ENCODE measurements around the gene ATXN1L.
A peak's percentile ranks its signal among the peaks of the same experiment; 100 is the strongest.

The ATXN1L gene

DNA sequence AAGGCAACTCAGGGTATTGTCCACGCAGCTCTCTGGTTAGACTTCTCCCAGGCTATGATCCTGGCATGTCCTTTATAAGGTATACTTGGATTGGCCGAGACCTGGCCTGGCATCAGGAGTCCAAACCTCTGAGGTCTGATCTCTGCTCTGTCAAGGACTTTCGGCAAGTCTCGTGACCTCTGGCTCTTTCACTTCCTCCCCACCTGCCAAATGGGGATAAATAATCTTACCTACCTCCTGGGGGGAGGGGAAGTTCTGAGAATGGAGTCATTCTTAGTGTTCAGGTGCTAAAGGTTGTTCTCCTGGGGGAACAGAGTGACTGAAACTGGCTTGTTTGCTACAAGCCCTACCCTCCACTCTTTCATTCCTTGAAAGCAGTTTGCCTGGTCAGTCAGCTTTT, 7.6 kb downstream of the ATXN1L start:
- no peak overlapping the region for H3K27ac ChIP-seq (replicated peaks; ENCODE audit: low read length)
- no peak overlapping the region for H2BK5ac ChIP-seq (ENCODE audit: low read length)
- H3K4me2 ChIP-seq (ENCODE audit: insufficient read depth, low read length, poor library complexity, severe bottlenecking): no peak overlapping the region
- WGBS, 2 donors (ENCODE audit: extremely low coverage in 2 of 2, insufficient read length in 2 of 2, insufficient replicate concordance in 1 of 2): no CpG with 5 or more reads among the region's 4 CpGs
- H3K9ac ChIP-seq (ENCODE audit: low read depth, low read length, poor library complexity): no peak overlapping the region
- no peak overlapping the region for H2AFZ ChIP-seq (ENCODE audit: low read length)
- no peak for DNase-seq (ENCODE audit: low spot score)
- no peak overlapping the region for H4K8ac ChIP-seq (ENCODE audit: low read depth, low read length)
- H3K23ac ChIP-seq (ENCODE audit: low read depth, low read length, poor library complexity): no peak overlapping the region
- no peaks in the 10 kb centered on the region for H3K27me3 ChIP-seq (ENCODE audit: control insufficient read depth in 3 of 3, insufficient read depth in 3 of 3, low read depth in 1 of 3, low read length in 3 of 3)
- H3K14ac ChIP-seq (ENCODE audit: low read length): no peak overlapping the region
- H3K4me1 ChIP-seq (ENCODE audit: control insufficient read depth in 2 of 2, insufficient read depth in 1 of 2, low read depth in 1 of 2, low read length in 2 of 2): no peaks in the 10 kb centered on the region
- no peak overlapping the region for H2AK5ac ChIP-seq (ENCODE audit: low read depth, low read length)
- no peak overlapping the region for H3K4me3 ChIP-seq (ENCODE audit: low read length in 2 of 2)
- no peak overlapping the region for H3K18ac ChIP-seq (ENCODE audit: low read length)
- no peaks in the 10 kb centered on the region for H3K79me1 ChIP-seq (ENCODE audit: low read depth, low read length)
- peaks cover 27 to 99% of the 10 kb centered on the region in 2 donors for H3K36me3 ChIP-seq (replicated peaks in 1 of 2; ENCODE audit: control insufficient read depth in 2 of 2, insufficient read depth in 2 of 2, low read length in 2 of 2)
- no peak overlapping the region for H2BK15ac ChIP-seq (ENCODE audit: low read length)
- no peak overlapping the region for H2BK12ac ChIP-seq (ENCODE audit: low read length)
- H4K91ac ChIP-seq (ENCODE audit: low read depth, low read length, poor library complexity): no peak overlapping the region
- H2BK120ac ChIP-seq (ENCODE audit: low read depth, low read length): no peak overlapping the region
- no peaks in the 10 kb centered on the region for H3K9me3 ChIP-seq (replicated peaks in 1 of 2; ENCODE audit: control insufficient read depth in 2 of 2, insufficient read depth in 1 of 2, low read depth in 1 of 2, low read length in 2 of 2)
- no peak overlapping the region for H3K4ac ChIP-seq (ENCODE audit: low read length)

DNA sequence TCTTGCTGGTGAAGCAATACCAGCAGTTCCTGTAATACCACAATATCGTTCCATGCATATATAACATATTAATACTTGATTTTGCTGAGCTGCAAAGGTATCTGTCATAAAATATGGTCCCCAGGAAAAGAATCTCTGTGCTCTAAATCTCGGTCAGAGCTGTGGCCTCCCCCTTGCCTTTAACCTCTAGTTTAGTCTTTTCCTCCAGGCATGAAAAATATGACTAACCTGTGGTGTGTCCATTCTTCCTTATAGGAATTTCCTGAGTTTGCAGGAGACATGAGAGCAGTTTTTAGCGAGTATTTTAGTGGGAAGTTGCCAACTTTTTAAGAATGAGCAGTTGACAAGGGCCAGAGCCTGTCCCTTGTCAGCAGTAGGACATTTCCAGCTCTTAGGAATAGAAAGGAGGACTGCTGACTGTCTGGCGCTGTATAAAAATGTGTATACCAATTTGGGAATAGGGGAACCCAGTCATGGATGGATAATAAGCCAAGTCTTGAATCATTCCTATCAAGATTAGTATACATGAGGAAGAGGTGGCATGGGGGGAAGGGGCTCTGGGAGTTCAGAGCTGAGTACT, 8.7 kb downstream of the ATXN1L start:
- Histone ChIP-seq H2AFZ (ENCODE audit: low read length) (no peak overlapping the region), H2AK5ac (ENCODE audit: low read depth, low read length) (no peak overlapping the region), H3K23ac (ENCODE audit: low read depth, low read length, poor library complexity) (no peak overlapping the region), H3K4me1 (ENCODE audit: control insufficient read depth in 2 of 2, insufficient read depth in 1 of 2, low read depth in 1 of 2, low read length in 2 of 2) (no peaks in the 10 kb centered on the region), H2BK5ac (ENCODE audit: low read length) (no peak overlapping the region), H2BK12ac (ENCODE audit: low read length) (no peak overlapping the region), H3K14ac (ENCODE audit: low read length) (no peak overlapping the region), H2BK15ac (ENCODE audit: low read length) (no peak overlapping the region), H4K91ac (ENCODE audit: low read depth, low read length, poor library complexity) (no peak overlapping the region), H3K4me2 (ENCODE audit: insufficient read depth, low read length, poor library complexity, severe bottlenecking) (no peak overlapping the region), H3K9me3 (replicated peaks in 1 of 2; ENCODE audit: control insufficient read depth in 2 of 2, insufficient read depth in 1 of 2, low read depth in 1 of 2, low read length in 2 of 2) (no peaks in the 10 kb centered on the region), H2BK120ac (ENCODE audit: low read depth, low read length) (no peak overlapping the region), H3K4ac (ENCODE audit: low read length) (no peak overlapping the region), H3K36me3 (replicated peaks in 1 of 2; ENCODE audit: control insufficient read depth in 2 of 2, insufficient read depth in 2 of 2, low read length in 2 of 2) (peaks cover 28 to 98% of the 10 kb centered on the region in 2 donors), H4K8ac (ENCODE audit: low read depth, low read length) (no peak overlapping the region), H3K27ac (replicated peaks; ENCODE audit: low read length) (no peak overlapping the region), H3K9ac (ENCODE audit: low read depth, low read length, poor library complexity) (no peak overlapping the region), H3K79me1 (ENCODE audit: low read depth, low read length) (no peaks in the 10 kb centered on the region), H3K18ac (ENCODE audit: low read length) (no peak overlapping the region), H3K27me3 (ENCODE audit: control insufficient read depth in 3 of 3, insufficient read depth in 3 of 3, low read depth in 1 of 3, low read length in 3 of 3) (no peaks in the 10 kb centered on the region), H3K4me3 (ENCODE audit: low read length in 2 of 2) (no peak overlapping the region)
- DNase-seq (ENCODE audit: low spot score): no peak
- no CpG with 5 or more reads among the region's 4 CpGs for WGBS, 2 donors (ENCODE audit: extremely low coverage in 2 of 2, insufficient read length in 2 of 2, insufficient replicate concordance in 1 of 2)

GRCh38 chr16:71855937-71856662, 10.3 kb downstream of the ATXN1L start:
- Histone ChIP-seq H2BK120ac (ENCODE audit: low read depth, low read length) (no peak overlapping the region), H3K4me3 (ENCODE audit: low read length in 2 of 2) (no peak overlapping the region), H2BK15ac (ENCODE audit: low read length) (no peak overlapping the region), H3K36me3 (replicated peaks in 1 of 2; ENCODE audit: control insufficient read depth in 2 of 2, insufficient read depth in 2 of 2, low read length in 2 of 2) (peaks cover 25 to 96% of the 10 kb centered on the region in 2 donors), H2AK5ac (ENCODE audit: low read depth, low read length) (no peak overlapping the region), H3K14ac (ENCODE audit: low read length) (no peak overlapping the region), H2AFZ (ENCODE audit: low read length) (no peak overlapping the region), H3K18ac (ENCODE audit: low read length) (no peak overlapping the region), H4K91ac (ENCODE audit: low read depth, low read length, poor library complexity) (no peak overlapping the region), H3K4me2 (ENCODE audit: insufficient read depth, low read length, poor library complexity, severe bottlenecking) (no peak overlapping the region), H3K9ac (ENCODE audit: low read depth, low read length, poor library complexity) (no peak overlapping the region), H3K4me1 (ENCODE audit: control insufficient read depth in 2 of 2, insufficient read depth in 1 of 2, low read depth in 1 of 2, low read length in 2 of 2) (no peaks in the 10 kb centered on the region), H3K4ac (ENCODE audit: low read length) (no peak overlapping the region), H3K9me3 (replicated peaks in 1 of 2; ENCODE audit: control insufficient read depth in 2 of 2, insufficient read depth in 1 of 2, low read depth in 1 of 2, low read length in 2 of 2) (no peaks in the 10 kb centered on the region), H4K8ac (ENCODE audit: low read depth, low read length) (no peak overlapping the region), H2BK5ac (ENCODE audit: low read length) (no peak overlapping the region), H3K27ac (replicated peaks; ENCODE audit: low read length) (no peak overlapping the region), H2BK12ac (ENCODE audit: low read length) (no peak overlapping the region), H3K23ac (ENCODE audit: low read depth, low read length, poor library complexity) (no peak overlapping the region), H3K79me1 (ENCODE audit: low read depth, low read length) (no peaks in the 10 kb centered on the region), H3K27me3 (ENCODE audit: control insufficient read depth in 3 of 3, insufficient read depth in 3 of 3, low read depth in 1 of 3, low read length in 3 of 3) (no peaks in the 10 kb centered on the region)
- no peak for DNase-seq (ENCODE audit: low spot score)
- WGBS, 2 donors (ENCODE audit: extremely low coverage in 2 of 2, insufficient read length in 2 of 2, insufficient replicate concordance in 1 of 2): no CpG with 5 or more reads among the region's 5 CpGs

DNA sequence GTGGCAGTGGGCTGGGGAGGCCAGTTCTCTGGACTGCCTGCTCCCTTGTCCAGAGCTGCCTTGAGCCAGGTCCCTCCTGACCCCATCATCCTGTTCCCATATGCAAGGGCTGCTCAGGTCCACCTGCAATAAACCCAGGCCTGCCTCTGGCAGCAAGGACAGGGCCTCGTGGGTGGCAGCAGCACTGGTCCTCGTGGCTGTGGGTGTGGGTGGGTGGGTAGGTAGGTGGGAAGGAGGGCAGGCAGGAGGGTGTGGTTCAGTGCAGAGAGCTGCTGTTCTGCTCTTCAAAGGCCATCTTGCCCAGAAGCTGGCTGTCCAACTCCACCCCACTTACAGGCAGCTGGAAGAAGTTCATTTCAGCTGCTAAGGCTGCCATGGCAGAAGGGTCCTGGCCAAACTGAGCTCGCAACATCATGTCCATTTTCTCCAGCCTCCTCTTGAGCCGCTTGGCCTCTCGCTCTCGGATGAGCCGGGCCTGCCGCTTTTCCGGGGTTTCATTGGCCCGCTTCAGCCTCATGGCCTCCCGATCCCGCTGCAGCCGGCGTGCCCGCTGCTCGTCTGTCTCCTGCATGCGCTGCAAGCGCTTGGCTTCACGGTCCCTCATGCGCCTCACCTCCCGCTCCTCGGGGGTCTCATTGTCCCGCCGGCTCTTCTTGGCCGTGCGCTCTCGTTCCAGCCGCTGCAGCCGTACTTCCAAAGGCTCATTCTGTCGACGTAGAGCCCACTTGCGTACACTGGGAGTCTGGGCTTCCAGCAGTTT, 14.2 kb downstream of the ATXN1L start:
- H2BK15ac ChIP-seq (ENCODE audit: low read length): no peak overlapping the region
- H4K8ac ChIP-seq (ENCODE audit: low read depth, low read length): no peak overlapping the region
- H3K4ac ChIP-seq (ENCODE audit: low read length): no peak overlapping the region
- no peak overlapping the region for H2BK12ac ChIP-seq (ENCODE audit: low read length)
- H2BK120ac ChIP-seq (ENCODE audit: low read depth, low read length): no peak overlapping the region
- DNase-seq (ENCODE audit: low spot score): no peak
- H2BK5ac ChIP-seq (ENCODE audit: low read length): peak overlapping the region; percentile 57
- no peak overlapping the region for H2AK5ac ChIP-seq (ENCODE audit: low read depth, low read length)
- H4K91ac ChIP-seq (ENCODE audit: low read depth, low read length, poor library complexity): no peak overlapping the region
- no peaks in the 10 kb centered on the region for H3K27me3 ChIP-seq (ENCODE audit: control insufficient read depth in 3 of 3, insufficient read depth in 3 of 3, low read depth in 1 of 3, low read length in 3 of 3)
- H2AFZ ChIP-seq (ENCODE audit: low read length): no peak overlapping the region
- no peak overlapping the region for H3K4me2 ChIP-seq (ENCODE audit: insufficient read depth, low read length, poor library complexity, severe bottlenecking)
- no peak overlapping the region for H3K23ac ChIP-seq (ENCODE audit: low read depth, low read length, poor library complexity)
- H3K4me1 ChIP-seq (ENCODE audit: control insufficient read depth in 2 of 2, insufficient read depth in 1 of 2, low read depth in 1 of 2, low read length in 2 of 2): no peaks in the 10 kb centered on the region
- no peak overlapping the region for H3K18ac ChIP-seq (ENCODE audit: low read length)
- H3K27ac ChIP-seq (replicated peaks; ENCODE audit: low read length): no peak overlapping the region
- no peaks in the 10 kb centered on the region for H3K79me1 ChIP-seq (ENCODE audit: low read depth, low read length)
- no peak overlapping the region for H3K4me3 ChIP-seq (ENCODE audit: low read length in 2 of 2)
- H3K14ac ChIP-seq (ENCODE audit: low read length): no peak overlapping the region
- no peaks in the 10 kb centered on the region for H3K9me3 ChIP-seq (replicated peaks in 1 of 2; ENCODE audit: control insufficient read depth in 2 of 2, insufficient read depth in 1 of 2, low read depth in 1 of 2, low read length in 2 of 2)
- WGBS, 2 donors (ENCODE audit: extremely low coverage in 2 of 2, insufficient read length in 2 of 2, insufficient replicate concordance in 1 of 2): no CpG with 5 or more reads among the region's 32 CpGs
- no peak overlapping the region for H3K9ac ChIP-seq (ENCODE audit: low read depth, low read length, poor library complexity)
- peaks cover 33 to 94% of the 10 kb centered on the region in 2 donors for H3K36me3 ChIP-seq (replicated peaks in 1 of 2; ENCODE audit: control insufficient read depth in 2 of 2, insufficient read depth in 2 of 2, low read length in 2 of 2)

Measured in neuronal stem cell (in vitro differentiated cells).